Esophagus squamous epithelium (tissue), 4 donors: ENCODE results near the gene XRN1.

Experiments used
- POLR2A ChIP-seq, 4 donors: fragments of 450-650 bp; IDR thresholded peaks; one replicate each; pipeline ENCODE4 v1.6.1; 2017; ENCODE audit warnings: antibody characterized with exemption in 4 of 4, mild to moderate bottlenecking in 4 of 4, moderate library complexity in 3 of 4
- TF ChIP-seq, protein P1 (sequence below), 6 experiments: fragments of 450-650 bp in 4 of 6; fragments of 200-600 bp in 2 of 6; sonication (generic) in 2 of 6; IDR thresholded peaks; one replicate each; pipeline ENCODE4 v1.5.1; 2016 to 2019; ENCODE audit warnings: antibody characterized with exemption in 6 of 6, mild to moderate bottlenecking in 4 of 6, moderate library complexity in 4 of 6

DNA sequence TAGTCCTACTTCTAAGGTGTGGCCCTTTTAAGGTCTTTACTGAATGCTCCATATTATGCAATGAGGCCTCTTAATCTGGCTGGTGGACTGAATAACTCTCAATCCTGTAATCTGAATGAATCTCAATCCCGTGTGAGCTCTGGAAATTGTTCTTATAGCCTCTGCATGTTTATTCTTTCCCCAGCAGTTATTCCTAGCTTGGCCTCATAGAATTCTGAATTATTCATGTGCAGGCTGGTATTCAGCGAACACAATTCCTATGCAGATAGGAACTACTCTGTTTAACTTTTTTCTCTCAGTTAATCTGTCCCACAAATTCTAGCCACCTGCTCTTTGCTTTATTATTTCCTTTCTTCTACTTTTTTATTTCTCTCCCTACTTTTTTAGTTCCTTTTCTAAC, 44.3 kb upstream of the XRN1 start:
- TF ChIP-seq, protein P1, sequence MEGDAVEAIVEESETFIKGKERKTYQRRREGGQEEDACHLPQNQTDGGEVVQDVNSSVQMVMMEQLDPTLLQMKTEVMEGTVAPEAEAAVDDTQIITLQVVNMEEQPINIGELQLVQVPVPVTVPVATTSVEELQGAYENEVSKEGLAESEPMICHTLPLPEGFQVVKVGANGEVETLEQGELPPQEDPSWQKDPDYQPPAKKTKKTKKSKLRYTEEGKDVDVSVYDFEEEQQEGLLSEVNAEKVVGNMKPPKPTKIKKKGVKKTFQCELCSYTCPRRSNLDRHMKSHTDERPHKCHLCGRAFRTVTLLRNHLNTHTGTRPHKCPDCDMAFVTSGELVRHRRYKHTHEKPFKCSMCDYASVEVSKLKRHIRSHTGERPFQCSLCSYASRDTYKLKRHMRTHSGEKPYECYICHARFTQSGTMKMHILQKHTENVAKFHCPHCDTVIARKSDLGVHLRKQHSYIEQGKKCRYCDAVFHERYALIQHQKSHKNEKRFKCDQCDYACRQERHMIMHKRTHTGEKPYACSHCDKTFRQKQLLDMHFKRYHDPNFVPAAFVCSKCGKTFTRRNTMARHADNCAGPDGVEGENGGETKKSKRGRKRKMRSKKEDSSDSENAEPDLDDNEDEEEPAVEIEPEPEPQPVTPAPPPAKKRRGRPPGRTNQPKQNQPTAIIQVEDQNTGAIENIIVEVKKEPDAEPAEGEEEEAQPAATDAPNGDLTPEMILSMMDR (IDR thresholded peaks at IDR 0.05), result no peak
- no peak for TF ChIP-seq POLR2A (IDR thresholded peaks at IDR 0.05)
